Measurements from ENCODE around the gene PRSS27.
A peak's percentile ranks its signal among the peaks of the same experiment; 100 is the strongest.

PRSS27 gene

DNA sequence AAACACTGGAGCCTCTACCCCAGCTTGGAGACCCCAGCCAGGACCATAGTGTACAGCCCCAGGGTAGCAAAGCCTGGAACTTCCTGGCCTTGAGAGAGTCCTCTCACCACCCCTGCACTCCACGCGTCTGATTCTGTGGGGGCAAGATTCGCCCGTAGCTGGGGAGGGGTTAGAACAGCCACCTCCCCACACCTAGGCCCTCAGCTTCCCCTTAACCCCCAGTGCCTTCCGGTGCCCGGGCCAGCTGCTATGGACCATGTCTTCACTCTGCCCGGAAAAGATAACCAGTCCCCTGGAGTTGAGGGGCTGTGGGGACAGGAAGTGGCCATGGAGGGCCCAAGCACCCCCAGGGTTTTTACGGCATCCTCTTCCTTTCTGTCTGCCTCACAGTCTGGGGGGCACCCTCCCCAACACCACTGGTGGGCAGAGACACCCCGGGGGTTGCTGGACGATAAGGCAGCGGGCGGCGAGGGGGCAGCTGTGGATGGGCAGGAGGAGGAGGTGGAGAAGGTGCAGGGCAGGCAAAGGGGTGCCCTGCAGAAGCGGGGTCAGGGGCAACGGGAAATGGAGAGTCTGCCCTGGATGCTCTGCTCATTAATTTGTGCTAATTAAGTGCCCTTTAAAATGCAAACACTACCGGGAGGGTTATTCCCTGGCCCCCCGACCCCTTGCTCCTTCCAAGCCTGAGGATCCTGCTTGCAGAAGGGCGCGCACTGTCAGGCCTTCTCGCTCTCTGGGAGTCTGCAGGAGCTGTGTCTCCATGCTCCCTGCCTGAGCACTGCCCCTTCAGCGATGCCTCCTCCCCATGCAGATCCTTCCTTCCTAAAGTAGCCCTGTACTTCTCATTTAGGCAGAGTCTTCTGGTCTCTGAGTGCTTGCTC, 2.4 kb downstream of the PRSS27 start:
- H3K4me1 ChIP-seq (ENCODE audit: control insufficient read depth, insufficient read depth, low read length), result no peaks in the 10 kb centered on the region
- POLR2A ChIA-PET, result interaction anchor here (0.6 to 1.5 kb wide), 2 partner anchors 35 to 54 kb away, joined by 3 to 4 read pairs; partner anchors contain the start of gene KCTD5

DNA sequence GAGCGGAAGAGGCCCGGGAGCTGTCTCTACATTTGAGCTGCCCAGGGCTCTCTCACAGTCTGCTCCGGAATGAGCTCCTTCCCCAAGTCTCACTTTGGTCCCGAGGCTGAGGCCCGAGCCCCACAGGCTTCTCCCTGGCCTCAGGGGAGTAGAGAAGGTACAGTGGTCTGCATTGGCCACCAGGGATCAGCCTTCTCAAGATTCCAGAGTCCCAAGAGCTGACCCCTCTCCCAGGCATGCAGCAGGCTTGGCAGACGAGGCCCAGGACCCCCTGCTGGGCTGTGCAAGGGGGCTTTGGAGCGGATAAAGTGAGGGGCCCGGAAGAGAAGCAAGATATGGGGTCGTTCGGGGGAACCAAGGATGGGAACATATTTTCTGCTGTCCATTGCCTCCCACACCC, 3.1 kb downstream of the PRSS27 start:
- no peaks in the 10 kb centered on the region for H3K4me1 ChIP-seq (ENCODE audit: control insufficient read depth, insufficient read depth, low read length)
- H3K4me3 ChIP-seq (ENCODE audit: low read depth, low read length), result no peak overlapping the region
- CTCF ChIA-PET, result interaction anchor here (0.5 to 1.1 kb wide), 2 partner anchors 172 to 189 kb away, joined by 3 to 5 read pairs; no protein-coding TSS in a partner anchor
- 0 out of 2 replicates have a peak, but pooled peaks have one; percentile 31 for TF ChIP-seq ZNF600 (tag by site-specific recombination; IDR thresholded peaks at IDR 0.05)
- TF ChIP-seq ZBTB8A (tag by site-specific recombination; IDR thresholded peaks at IDR 0.05), result no peak
- no peak for TF ChIP-seq KLF16 (tag by site-specific recombination; IDR thresholded peaks at IDR 0.05)
- H3K27ac ChIP-seq (ENCODE audit: extremely low read depth, low read depth, low read length), result no peak overlapping the region
- no peaks in the 10 kb centered on the region for H3K36me3 ChIP-seq (ENCODE audit: control insufficient read depth in 2 of 2, insufficient read depth in 1 of 2, low read length in 2 of 2)
- POLR2A ChIA-PET, result interaction anchor here (0.6 to 1.5 kb wide), 3 partner anchors 34 to 54 kb away, joined by 3 to 4 read pairs (median 3); partner anchors contain the start of gene KCTD5
- no peaks in the 10 kb centered on the region for H3K9me3 ChIP-seq (ENCODE audit: control insufficient read depth, insufficient read depth, low read depth, low read length)

More for the DNA sequence above, 2.4 kb downstream of the PRSS27 start:
- H3K36me3 ChIP-seq (ENCODE audit: control insufficient read depth in 2 of 2, insufficient read depth in 1 of 2, low read length in 2 of 2), result no peaks in the 10 kb centered on the region
- peak; percentile 85 for TF ChIP-seq ZNF341 (tag by site-specific recombination; IDR thresholded peaks at IDR 0.05; ENCODE audit: low read depth)
- TF ChIP-seq ZIC2 (tag by site-specific recombination; IDR thresholded peaks at IDR 0.05), result peak; percentile 46
- TF ChIP-seq GLIS2 (tag by site-specific recombination; IDR thresholded peaks at IDR 0.05), result peak; percentile 43; the same call in 1 of the 2 replicates
- TF ChIP-seq KLF16 (tag by site-specific recombination; IDR thresholded peaks at IDR 0.05), result no peak
- peak; percentile 22; the same call in 1 of the 2 replicates for TF ChIP-seq GLIS1 (tag by site-specific recombination; IDR thresholded peaks at IDR 0.05)
- TF ChIP-seq, protein P1, sequence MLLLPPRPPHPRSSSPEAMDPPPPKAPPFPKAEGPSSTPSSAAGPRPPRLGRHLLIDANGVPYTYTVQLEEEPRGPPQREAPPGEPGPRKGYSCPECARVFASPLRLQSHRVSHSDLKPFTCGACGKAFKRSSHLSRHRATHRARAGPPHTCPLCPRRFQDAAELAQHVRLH (tag by site-specific recombination; IDR thresholded peaks at IDR 0.05), result no peak
- H3K4me3 ChIP-seq (ENCODE audit: low read depth, low read length), result no peak overlapping the region
- H3K27ac ChIP-seq (ENCODE audit: extremely low read depth, low read depth, low read length), result no peak overlapping the region
- CTCF ChIA-PET, result interaction anchor here (0.6 to 1.1 kb wide), 2 partner anchors 123 to 188 kb away, joined by 3 to 7 read pairs; no protein-coding TSS in a partner anchor
- H3K9me3 ChIP-seq (ENCODE audit: control insufficient read depth, insufficient read depth, low read depth, low read length), result no peaks in the 10 kb centered on the region

GRCh38 chr16:2715966-2716885, 3.8 kb downstream of the PRSS27 start:
- no peak overlapping the region for H3K27ac ChIP-seq (ENCODE audit: extremely low read depth, low read depth, low read length)
- POLR2A ChIA-PET, result interaction anchor here (0.7 to 1.5 kb wide), 2 partner anchors 34 to 37 kb away, joined by 3 to 4 read pairs; partner anchors contain the start of gene KCTD5
- CTCF ChIA-PET, result interaction anchor here (0.5 to 1.1 kb wide), 2 partner anchors 171 to 190 kb away, joined by 3 to 5 read pairs; no protein-coding TSS in a partner anchor
- no peak overlapping the region for H3K4me3 ChIP-seq (ENCODE audit: low read depth, low read length)
- H3K9me3 ChIP-seq (ENCODE audit: control insufficient read depth, insufficient read depth, low read depth, low read length), result no peaks in the 10 kb centered on the region
- TF ChIP-seq ZNF596 (tag by site-specific recombination; IDR thresholded peaks at IDR 0.05) (no peak), SCRT2 (tag by site-specific recombination; IDR thresholded peaks at IDR 0.05) (peak; percentile 70)
- H3K36me3 ChIP-seq (ENCODE audit: control insufficient read depth in 2 of 2, insufficient read depth in 1 of 2, low read length in 2 of 2), result no peaks in the 10 kb centered on the region
- no peaks in the 10 kb centered on the region for H3K4me1 ChIP-seq (ENCODE audit: control insufficient read depth, insufficient read depth, low read length)

- POLR2A ChIA-PET, result no interaction called here
- TF ChIP-seq FEZF1 (tag by site-specific recombination; IDR thresholded peaks at IDR 0.05), result no peak
- TF ChIP-seq, protein P2, sequence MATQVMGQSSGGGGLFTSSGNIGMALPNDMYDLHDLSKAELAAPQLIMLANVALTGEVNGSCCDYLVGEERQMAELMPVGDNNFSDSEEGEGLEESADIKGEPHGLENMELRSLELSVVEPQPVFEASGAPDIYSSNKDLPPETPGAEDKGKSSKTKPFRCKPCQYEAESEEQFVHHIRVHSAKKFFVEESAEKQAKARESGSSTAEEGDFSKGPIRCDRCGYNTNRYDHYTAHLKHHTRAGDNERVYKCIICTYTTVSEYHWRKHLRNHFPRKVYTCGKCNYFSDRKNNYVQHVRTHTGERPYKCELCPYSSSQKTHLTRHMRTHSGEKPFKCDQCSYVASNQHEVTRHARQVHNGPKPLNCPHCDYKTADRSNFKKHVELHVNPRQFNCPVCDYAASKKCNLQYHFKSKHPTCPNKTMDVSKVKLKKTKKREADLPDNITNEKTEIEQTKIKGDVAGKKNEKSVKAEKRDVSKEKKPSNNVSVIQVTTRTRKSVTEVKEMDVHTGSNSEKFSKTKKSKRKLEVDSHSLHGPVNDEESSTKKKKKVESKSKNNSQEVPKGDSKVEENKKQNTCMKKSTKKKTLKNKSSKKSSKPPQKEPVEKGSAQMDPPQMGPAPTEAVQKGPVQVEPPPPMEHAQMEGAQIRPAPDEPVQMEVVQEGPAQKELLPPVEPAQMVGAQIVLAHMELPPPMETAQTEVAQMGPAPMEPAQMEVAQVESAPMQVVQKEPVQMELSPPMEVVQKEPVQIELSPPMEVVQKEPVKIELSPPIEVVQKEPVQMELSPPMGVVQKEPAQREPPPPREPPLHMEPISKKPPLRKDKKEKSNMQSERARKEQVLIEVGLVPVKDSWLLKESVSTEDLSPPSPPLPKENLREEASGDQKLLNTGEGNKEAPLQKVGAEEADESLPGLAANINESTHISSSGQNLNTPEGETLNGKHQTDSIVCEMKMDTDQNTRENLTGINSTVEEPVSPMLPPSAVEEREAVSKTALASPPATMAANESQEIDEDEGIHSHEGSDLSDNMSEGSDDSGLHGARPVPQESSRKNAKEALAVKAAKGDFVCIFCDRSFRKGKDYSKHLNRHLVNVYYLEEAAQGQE (tag by site-specific recombination; IDR thresholded peaks at IDR 0.05), result peak; percentile 93
- no peak overlapping the region for H3K4me3 ChIP-seq (ENCODE audit: low read depth, low read length)
Measured at GRCh38 chr16:2715519-2715918, 4.5 kb downstream of the PRSS27 start.

More at GRCh38 chr16:2715519-2715918, 4.5 kb downstream of the PRSS27 start:
- Histone ChIP-seq H3K4me1 (ENCODE audit: control insufficient read depth, insufficient read depth, low read length) (no peaks in the 10 kb centered on the region), H3K27ac (ENCODE audit: extremely low read depth, low read depth, low read length) (no peak overlapping the region), H3K9me3 (ENCODE audit: control insufficient read depth, insufficient read depth, low read depth, low read length) (no peaks in the 10 kb centered on the region), H3K36me3 (ENCODE audit: control insufficient read depth in 2 of 2, insufficient read depth in 1 of 2, low read length in 2 of 2) (peaks cover 0 to 3% of the 10 kb centered on the region in 2 experiments; a peak in 1 of 3 replicates)
- CTCF ChIA-PET, result no interaction called here
